ENCODE data around the gene PIAS4.

- TF ChIP-seq, protein P1, sequence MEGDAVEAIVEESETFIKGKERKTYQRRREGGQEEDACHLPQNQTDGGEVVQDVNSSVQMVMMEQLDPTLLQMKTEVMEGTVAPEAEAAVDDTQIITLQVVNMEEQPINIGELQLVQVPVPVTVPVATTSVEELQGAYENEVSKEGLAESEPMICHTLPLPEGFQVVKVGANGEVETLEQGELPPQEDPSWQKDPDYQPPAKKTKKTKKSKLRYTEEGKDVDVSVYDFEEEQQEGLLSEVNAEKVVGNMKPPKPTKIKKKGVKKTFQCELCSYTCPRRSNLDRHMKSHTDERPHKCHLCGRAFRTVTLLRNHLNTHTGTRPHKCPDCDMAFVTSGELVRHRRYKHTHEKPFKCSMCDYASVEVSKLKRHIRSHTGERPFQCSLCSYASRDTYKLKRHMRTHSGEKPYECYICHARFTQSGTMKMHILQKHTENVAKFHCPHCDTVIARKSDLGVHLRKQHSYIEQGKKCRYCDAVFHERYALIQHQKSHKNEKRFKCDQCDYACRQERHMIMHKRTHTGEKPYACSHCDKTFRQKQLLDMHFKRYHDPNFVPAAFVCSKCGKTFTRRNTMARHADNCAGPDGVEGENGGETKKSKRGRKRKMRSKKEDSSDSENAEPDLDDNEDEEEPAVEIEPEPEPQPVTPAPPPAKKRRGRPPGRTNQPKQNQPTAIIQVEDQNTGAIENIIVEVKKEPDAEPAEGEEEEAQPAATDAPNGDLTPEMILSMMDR (IDR thresholded peaks at IDR 0.05; ENCODE audit: insufficient read depth, low read length, poor library complexity, severe bottlenecking): no peak
- no peak for TF ChIP-seq EZH2phosphoT487 (conservative IDR thresholded peaks at IDR 0.05; ENCODE audit: low read length)
Observed at GRCh38 chr19:4016486-4016885, 8.9 kb downstream of the PIAS4 start.

Measured in SU-DHL-6 (cell line).